ENCODE measurements around the gene SEPTIN1.
"Not testable (repeated sequence)": the region's sequence is repeated elsewhere in the genome, so short reads cannot be mapped to it uniquely, and the experiment has no call there.

Gene SEPTIN1

GRCh38 chr16:30346286-30346685 is 36.1 kb downstream of the SEPTIN1 start:
- in situ Hi-C loops (cut with HindIII; ENCODE audit: low sequenced_read_pairs): no loop called here

- in situ Hi-C loops (cut with HindIII; ENCODE audit: low sequenced_read_pairs): not testable (repeated sequence)
Measured at GRCh38 chr16:30343491-30343820, 38.9 kb downstream of the SEPTIN1 start.

GRCh38 chr16:30342751-30343490 is 39.4 kb downstream of the SEPTIN1 start:
- in situ Hi-C loops (cut with HindIII; ENCODE audit: low sequenced_read_pairs): no loop called here

- in situ Hi-C loops (cut with HindIII; ENCODE audit: low sequenced_read_pairs): not testable (repeated sequence)
Measured at GRCh38 chr16:30341971-30342370, 40.4 kb downstream of the SEPTIN1 start.

- in situ Hi-C loops (cut with HindIII; ENCODE audit: low sequenced_read_pairs): no loop called here
Measured at GRCh38 chr16:30340621-30341020, 41.7 kb downstream of the SEPTIN1 start.

- in situ Hi-C loops (cut with HindIII; ENCODE audit: low sequenced_read_pairs): not testable (repeated sequence)
Measured at GRCh38 chr16:30338715-30339114, 43.6 kb downstream of the SEPTIN1 start.

- in situ Hi-C loops (cut with HindIII; ENCODE audit: low sequenced_read_pairs): not testable (repeated sequence)
Measured at GRCh38 chr16:30337964-30338357, 44.4 kb downstream of the SEPTIN1 start.

GRCh38 chr16:30335598-30336474 is 46.5 kb downstream of the SEPTIN1 start:
- in situ Hi-C loops (cut with HindIII; ENCODE audit: low sequenced_read_pairs): no loop called here

- in situ Hi-C loops (cut with HindIII; ENCODE audit: low sequenced_read_pairs): not testable (repeated sequence)
Measured at GRCh38 chr16:30335028-30335597, 47.2 kb downstream of the SEPTIN1 start.

GRCh38 chr16:30334473-30334989 is 47.8 kb downstream of the SEPTIN1 start:
- in situ Hi-C loops (cut with HindIII; ENCODE audit: low sequenced_read_pairs): not testable (repeated sequence)

Measured in DLD1 (cell line).